Loucy (cell line): ENCODE data around the gene RAMAC.

ENCODE experiments used
- EZH2phosphoT487 ChIP-seq: fragments of 200-600 bp; IDR thresholded peaks from 2 replicates; pipeline ENCODE4 v1.6.1; 2018; ENCODE audit warnings: antibody characterized with exemption, mild to moderate bottlenecking, moderate library complexity, borderline replicate concordance
- TF ChIP-seq, protein P1 (sequence below): fragments of 200-600 bp; sonication (generic); conservative IDR thresholded peaks from 2 replicates; pipeline ENCODE4 v1.5.1; 2014; ENCODE audit warnings: mild to moderate bottlenecking, antibody characterized with exemption, low read length

DNA sequence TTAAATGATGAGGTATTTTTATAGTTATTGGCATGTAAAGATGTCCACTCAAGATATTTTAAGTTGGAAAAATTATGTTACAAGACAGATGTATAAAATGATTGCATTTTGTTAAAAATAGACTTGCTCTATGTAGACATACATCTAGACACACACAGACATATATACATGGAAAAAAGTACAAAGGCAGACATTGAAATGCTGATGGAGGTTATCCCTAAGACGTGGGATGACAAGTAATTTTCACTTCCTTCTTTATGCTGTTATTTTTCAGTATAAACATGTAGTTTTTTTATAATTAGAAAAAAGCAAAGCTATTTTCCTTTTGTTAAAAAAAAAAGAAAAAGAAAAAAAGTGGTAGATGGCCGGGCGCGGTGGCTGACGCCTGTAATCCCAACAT is 40.7 kb upstream of the RAMAC start:
- TF ChIP-seq, protein P1, sequence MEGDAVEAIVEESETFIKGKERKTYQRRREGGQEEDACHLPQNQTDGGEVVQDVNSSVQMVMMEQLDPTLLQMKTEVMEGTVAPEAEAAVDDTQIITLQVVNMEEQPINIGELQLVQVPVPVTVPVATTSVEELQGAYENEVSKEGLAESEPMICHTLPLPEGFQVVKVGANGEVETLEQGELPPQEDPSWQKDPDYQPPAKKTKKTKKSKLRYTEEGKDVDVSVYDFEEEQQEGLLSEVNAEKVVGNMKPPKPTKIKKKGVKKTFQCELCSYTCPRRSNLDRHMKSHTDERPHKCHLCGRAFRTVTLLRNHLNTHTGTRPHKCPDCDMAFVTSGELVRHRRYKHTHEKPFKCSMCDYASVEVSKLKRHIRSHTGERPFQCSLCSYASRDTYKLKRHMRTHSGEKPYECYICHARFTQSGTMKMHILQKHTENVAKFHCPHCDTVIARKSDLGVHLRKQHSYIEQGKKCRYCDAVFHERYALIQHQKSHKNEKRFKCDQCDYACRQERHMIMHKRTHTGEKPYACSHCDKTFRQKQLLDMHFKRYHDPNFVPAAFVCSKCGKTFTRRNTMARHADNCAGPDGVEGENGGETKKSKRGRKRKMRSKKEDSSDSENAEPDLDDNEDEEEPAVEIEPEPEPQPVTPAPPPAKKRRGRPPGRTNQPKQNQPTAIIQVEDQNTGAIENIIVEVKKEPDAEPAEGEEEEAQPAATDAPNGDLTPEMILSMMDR, result no peak
- no peak for TF ChIP-seq EZH2phosphoT487
